Endothelial cell of umbilical vein (primary cell): ENCODE measurements around the gene FAM153A.
"Not testable (repeated sequence)": the region's sequence is repeated elsewhere in the genome, so short reads cannot be mapped to it uniquely, and the experiment has no call there.

Source experiments
- EZH2 ChIP-seq: IDR thresholded peaks from 2 replicates; pipeline ENCODE4 v1.6.1; 2012; ENCODE audit warnings: borderline replicate concordance, low read depth, mild to moderate bottlenecking, moderate library complexity, low read length, inconsistent platforms; ENCODE audit not compliant: severe bottlenecking
- POLR2A ChIP-seq: IDR thresholded peaks from 2 replicates; pipeline ENCODE4 v1.6.1; 2012; ENCODE audit warnings: low read depth, mild to moderate bottlenecking, control low read depth, low read length
- POLR2AphosphoS5 ChIP-seq: IDR thresholded peaks from 2 replicates; pipeline ENCODE4 v1.6.1; 2012; ENCODE audit warnings: low read depth, mild to moderate bottlenecking, control low read depth, low read length, moderate library complexity; ENCODE audit not compliant: insufficient read depth
- TF ChIP-seq, protein P1 (sequence below), 2 donors: IDR thresholded peaks; 1 replicate in 1 of 2; 2 replicates in 1 of 2; pipeline ENCODE4 v1.5.1; 2011; ENCODE audit warnings: low read length in 2 of 2, mild to moderate bottlenecking in 2 of 2, moderate library complexity in 2 of 2, control low read depth in 1 of 2, inconsistent platforms in 1 of 2, low read depth in 1 of 2; ENCODE audit not compliant: insufficient read depth in 1 of 2; ENCODE audit errors: extremely low read depth in 1 of 2

DNA sequence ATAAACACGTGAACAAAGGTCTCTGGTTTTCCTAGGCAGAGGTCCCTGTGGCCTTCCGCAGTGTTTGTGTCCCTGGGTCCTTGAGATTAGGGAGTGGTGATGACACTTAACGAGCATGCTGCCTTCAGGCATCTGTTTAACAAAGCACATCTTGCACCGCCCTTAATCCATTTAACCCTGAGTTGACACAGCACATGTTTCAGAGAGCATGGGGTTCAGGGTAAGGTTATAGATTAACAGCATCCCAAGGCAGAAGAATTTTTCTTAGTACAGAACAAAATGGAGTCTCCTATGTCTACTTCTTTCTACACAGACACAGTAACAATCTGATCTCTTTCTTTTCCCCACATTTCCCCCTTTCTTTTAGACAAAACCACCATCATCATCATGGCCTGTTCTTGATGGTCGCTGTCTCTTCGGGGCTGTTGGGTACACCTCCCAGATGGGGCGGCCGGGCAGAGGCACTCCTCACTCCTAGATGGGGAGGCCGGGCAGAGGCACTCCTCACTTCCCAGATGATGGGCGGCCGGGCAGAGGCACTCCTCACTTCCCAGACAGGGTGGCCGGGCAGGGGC is 87.3 kb downstream of the FAM153A start:
- not testable (repeated sequence) for TF ChIP-seq POLR2AphosphoS5, POLR2A, EZH2
- TF ChIP-seq, protein P1, sequence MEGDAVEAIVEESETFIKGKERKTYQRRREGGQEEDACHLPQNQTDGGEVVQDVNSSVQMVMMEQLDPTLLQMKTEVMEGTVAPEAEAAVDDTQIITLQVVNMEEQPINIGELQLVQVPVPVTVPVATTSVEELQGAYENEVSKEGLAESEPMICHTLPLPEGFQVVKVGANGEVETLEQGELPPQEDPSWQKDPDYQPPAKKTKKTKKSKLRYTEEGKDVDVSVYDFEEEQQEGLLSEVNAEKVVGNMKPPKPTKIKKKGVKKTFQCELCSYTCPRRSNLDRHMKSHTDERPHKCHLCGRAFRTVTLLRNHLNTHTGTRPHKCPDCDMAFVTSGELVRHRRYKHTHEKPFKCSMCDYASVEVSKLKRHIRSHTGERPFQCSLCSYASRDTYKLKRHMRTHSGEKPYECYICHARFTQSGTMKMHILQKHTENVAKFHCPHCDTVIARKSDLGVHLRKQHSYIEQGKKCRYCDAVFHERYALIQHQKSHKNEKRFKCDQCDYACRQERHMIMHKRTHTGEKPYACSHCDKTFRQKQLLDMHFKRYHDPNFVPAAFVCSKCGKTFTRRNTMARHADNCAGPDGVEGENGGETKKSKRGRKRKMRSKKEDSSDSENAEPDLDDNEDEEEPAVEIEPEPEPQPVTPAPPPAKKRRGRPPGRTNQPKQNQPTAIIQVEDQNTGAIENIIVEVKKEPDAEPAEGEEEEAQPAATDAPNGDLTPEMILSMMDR (IDR thresholded peaks at IDR 0.05; ENCODE audit: extremely low read depth in 1 of 2, insufficient read depth in 1 of 2, low read depth in 1 of 2, low read length in 2 of 2): not testable (repeated sequence)
